Thyroid gland (tissue), 4 donors: Measurements from ENCODE around the gene SEMA4B.

Experiments
- POLR2A ChIP-seq, 2 donors: fragments of 450-650 bp; IDR thresholded peaks; one replicate each; pipeline ENCODE4 v1.6.1; 2017; ENCODE audit warnings: antibody characterized with exemption in 2 of 2, mild to moderate bottlenecking in 2 of 2, moderate library complexity in 1 of 2
- TF ChIP-seq, protein P1 (sequence below), 6 experiments: fragments of 200-600 bp in 3 of 6; fragments of 450-650 bp in 3 of 6; sonication (generic) in 3 of 6; IDR thresholded peaks; one replicate each; pipeline ENCODE4 v1.5.1; 2016 to 2019; ENCODE audit warnings: antibody characterized with exemption in 6 of 6, mild to moderate bottlenecking in 2 of 6, inconsistent platforms in 1 of 6, moderate library complexity in 1 of 6

DNA sequence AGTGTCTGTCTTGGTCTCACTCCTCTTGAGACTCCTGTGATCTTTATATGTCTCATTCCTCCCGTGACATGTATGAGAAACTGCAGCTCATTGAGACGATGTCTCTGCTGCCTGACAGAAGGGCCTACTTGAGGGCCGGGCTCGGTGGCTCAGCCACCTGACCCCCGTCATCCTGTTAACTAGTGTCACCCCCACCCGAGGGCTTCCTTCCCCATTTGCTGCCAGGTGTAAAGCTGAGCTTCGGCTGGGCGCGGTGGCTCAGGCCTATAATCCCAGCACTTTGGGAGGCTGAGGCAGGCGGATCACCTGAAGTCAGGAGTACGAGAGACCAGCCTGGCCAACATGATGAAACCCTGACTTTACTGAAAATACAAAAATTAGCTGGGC, 12.7 kb downstream of the SEMA4B start:
- TF ChIP-seq, protein P1, sequence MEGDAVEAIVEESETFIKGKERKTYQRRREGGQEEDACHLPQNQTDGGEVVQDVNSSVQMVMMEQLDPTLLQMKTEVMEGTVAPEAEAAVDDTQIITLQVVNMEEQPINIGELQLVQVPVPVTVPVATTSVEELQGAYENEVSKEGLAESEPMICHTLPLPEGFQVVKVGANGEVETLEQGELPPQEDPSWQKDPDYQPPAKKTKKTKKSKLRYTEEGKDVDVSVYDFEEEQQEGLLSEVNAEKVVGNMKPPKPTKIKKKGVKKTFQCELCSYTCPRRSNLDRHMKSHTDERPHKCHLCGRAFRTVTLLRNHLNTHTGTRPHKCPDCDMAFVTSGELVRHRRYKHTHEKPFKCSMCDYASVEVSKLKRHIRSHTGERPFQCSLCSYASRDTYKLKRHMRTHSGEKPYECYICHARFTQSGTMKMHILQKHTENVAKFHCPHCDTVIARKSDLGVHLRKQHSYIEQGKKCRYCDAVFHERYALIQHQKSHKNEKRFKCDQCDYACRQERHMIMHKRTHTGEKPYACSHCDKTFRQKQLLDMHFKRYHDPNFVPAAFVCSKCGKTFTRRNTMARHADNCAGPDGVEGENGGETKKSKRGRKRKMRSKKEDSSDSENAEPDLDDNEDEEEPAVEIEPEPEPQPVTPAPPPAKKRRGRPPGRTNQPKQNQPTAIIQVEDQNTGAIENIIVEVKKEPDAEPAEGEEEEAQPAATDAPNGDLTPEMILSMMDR (IDR thresholded peaks at IDR 0.05), result no peak
- TF ChIP-seq POLR2A (IDR thresholded peaks at IDR 0.05), result no peak
